Measurements from ENCODE around the gene TRIM69. TPM values are rescaled to one million over a fixed set of nuclear protein-coding genes. Genes with fewer than 3 reads are reported as not detected.
"Not testable (repeated sequence)": the region's sequence is repeated elsewhere in the genome, so short reads cannot be mapped to it uniquely, and the experiment has no call there.

The TRIM69 gene
- total RNA-seq, 4 donors from 2014 or later, result 13.3 to 23.6 (median 15.9) TPM

GRCh38 chr15:44763848-44764247 lies 27.5 kb downstream of the TRIM69 start:
- 88 to 92% methylated on average over 3 of the region's 3 CpGs for WGBS, 2 donors
- H3K4me1 ChIP-seq, result peaks cover 0 to 4% of the 10 kb centered on the region in 2 donors
- no peak for TF ChIP-seq POLR2A (IDR thresholded peaks at IDR 0.05)
- no peak for TF ChIP-seq CTCF (IDR thresholded peaks at IDR 0.05)
- intact Hi-C loops (cut with DNase I), result no loop called here
- DNase-seq, result no peak
- no peak overlapping the region for H3K4me3 ChIP-seq (replicated peaks in 1 of 3)
- no peaks in the 10 kb centered on the region for H3K27me3 ChIP-seq
- H3K9me3 ChIP-seq, result no peaks in the 10 kb centered on the region
- H3K27ac ChIP-seq, result no peak overlapping the region
- H3K36me3 ChIP-seq, result no peaks in the 10 kb centered on the region

- Histone ChIP-seq H3K9me3 (no peaks in the 10 kb centered on the region), H3K36me3 (no peaks in the 10 kb centered on the region), H3K27me3 (no peaks in the 10 kb centered on the region), H3K4me3 (replicated peaks in 1 of 3) (no peak overlapping the region), H3K4me1 (peaks cover 0 to 3% of the 10 kb centered on the region in 2 donors), H3K27ac (no peak overlapping the region)
- intact Hi-C loops (cut with DNase I), result no loop called here
- 35 to 37% methylated on average over 3 of the region's 3 CpGs for WGBS, 2 donors
- no peak for DNase-seq
- no peak for TF ChIP-seq CTCF (IDR thresholded peaks at IDR 0.05)
- no peak for TF ChIP-seq POLR2A (IDR thresholded peaks at IDR 0.05)
Observed at GRCh38 chr15:44765036-44765435, 28.7 kb downstream of the TRIM69 start.

DNA sequence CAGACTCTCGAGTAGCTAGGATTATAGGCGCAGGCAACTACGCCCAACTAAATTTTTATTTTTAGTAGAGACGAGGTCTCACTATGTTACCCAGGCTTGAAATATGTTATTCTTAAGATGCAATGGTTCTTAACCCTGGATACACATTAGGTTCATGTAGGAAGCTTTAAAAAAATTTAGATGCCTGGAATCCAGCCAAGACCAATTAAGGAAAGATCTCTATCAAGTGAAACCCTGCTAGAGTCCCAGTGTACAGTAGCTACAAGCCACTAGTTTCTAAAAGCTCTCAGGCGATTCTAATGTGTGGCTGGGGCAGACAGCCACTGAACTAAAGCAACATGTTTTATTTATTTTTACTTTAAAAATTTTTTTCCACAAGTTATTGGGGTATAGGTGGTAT lies 33.2 kb downstream of the TRIM69 start:
- Histone ChIP-seq H3K36me3 (no peaks in the 10 kb centered on the region), H3K9me3 (no peaks in the 10 kb centered on the region), H3K4me1 (peaks cover 0 to 3% of the 10 kb centered on the region in 2 donors), H3K27me3 (no peaks in the 10 kb centered on the region), H3K4me3 (replicated peaks in 1 of 3) (no peak overlapping the region), H3K27ac (no peak overlapping the region)
- no peak for DNase-seq
- 26 to 30% methylated on average over 5 of the region's 5 CpGs for WGBS, 2 donors
- intact Hi-C loops (cut with DNase I), result no loop called here
- TF ChIP-seq POLR2A (IDR thresholded peaks at IDR 0.05), result no peak
- TF ChIP-seq CTCF (IDR thresholded peaks at IDR 0.05), result no peak

DNA sequence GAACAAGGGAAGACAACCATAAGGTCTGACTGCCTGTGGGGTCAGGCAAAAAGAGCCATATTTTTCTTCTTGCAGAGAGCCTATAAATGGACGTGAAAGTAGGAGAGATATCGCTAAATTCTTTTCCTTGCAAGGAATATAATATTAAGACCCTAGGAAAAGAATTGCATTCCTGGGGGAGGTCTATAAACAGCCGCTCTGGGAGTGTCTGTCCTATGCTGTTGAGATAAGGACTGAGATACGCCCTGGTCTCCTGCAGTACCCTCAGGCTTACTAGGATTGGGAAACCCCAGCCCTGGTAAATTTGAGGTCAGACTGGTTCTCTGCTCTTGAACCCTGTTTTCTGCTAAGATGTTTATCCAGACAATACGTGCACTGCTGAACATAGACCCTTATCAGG lies 34.4 kb downstream of the TRIM69 start:
- DNase-seq; H3K27me3 ChIP-seq; H3K9me3 ChIP-seq; H3K36me3 ChIP-seq; intact Hi-C loops (cut with DNase I); H3K4me1 ChIP-seq; H3K4me3 ChIP-seq (replicated peaks in 1 of 3); H3K27ac ChIP-seq: not testable (repeated sequence)
- WGBS, 2 donors, result 70 to 85% methylated on average over 5 of the region's 5 CpGs

- TF ChIP-seq CTCF (IDR thresholded peaks at IDR 0.05), result no peak
- no peak for TF ChIP-seq POLR2A (IDR thresholded peaks at IDR 0.05)
- Histone ChIP-seq H3K4me3 (replicated peaks in 1 of 3) (no peak overlapping the region), H3K4me1 (no peaks in the 10 kb centered on the region), H3K36me3 (no peaks in the 10 kb centered on the region), H3K9me3 (no peaks in the 10 kb centered on the region), H3K27me3 (no peaks in the 10 kb centered on the region), H3K27ac (no peak overlapping the region)
- intact Hi-C loops (cut with DNase I), result no loop called here
- DNase-seq, result no peak
- WGBS, 2 donors, result 82 to 84% methylated on average over 4 of the region's 4 CpGs
Observed at GRCh38 chr15:44775953-44776352, 39.6 kb downstream of the TRIM69 start.

DNA sequence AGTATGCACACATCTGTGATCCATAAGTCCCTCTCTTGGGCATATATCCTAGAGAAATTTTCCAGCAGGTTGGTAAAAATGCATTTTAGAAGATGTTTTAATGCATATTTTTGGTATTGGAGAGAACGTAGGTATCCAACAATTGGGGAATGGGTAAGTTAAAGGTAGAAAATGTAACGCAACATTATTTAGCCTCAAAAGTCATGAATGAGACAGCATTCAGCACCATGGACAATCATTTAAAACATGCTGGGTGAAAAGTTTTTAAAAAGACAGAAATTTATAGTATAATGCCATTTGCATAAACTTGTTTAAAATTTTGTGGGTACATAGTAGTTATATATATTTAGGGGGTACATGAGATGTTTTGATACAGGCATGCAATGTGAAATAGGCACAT lies 43.4 kb downstream of the TRIM69 start:
- DNase-seq, result no peak
- Histone ChIP-seq H3K36me3 (no peaks in the 10 kb centered on the region), H3K9me3 (no peaks in the 10 kb centered on the region), H3K27me3 (no peaks in the 10 kb centered on the region), H3K27ac (no peak overlapping the region), H3K4me3 (replicated peaks in 1 of 3) (no peak overlapping the region), H3K4me1 (no peaks in the 10 kb centered on the region)
- intact Hi-C loops (cut with DNase I), result no loop called here
- WGBS, 2 donors, result 94 to 96% methylated on average over 2 of the region's 2 CpGs
- TF ChIP-seq CTCF (IDR thresholded peaks at IDR 0.05), result no peak
- TF ChIP-seq POLR2A (IDR thresholded peaks at IDR 0.05), result no peak
